ENCODE results near the gene ITPA. TPM values are rescaled to one million over a fixed set of nuclear protein-coding genes. Genes with fewer than 3 reads are reported as not detected.

ITPA gene
- total RNA-seq, 2 donors from 2014 or later: 45.0 to 85.6 TPM

DNA sequence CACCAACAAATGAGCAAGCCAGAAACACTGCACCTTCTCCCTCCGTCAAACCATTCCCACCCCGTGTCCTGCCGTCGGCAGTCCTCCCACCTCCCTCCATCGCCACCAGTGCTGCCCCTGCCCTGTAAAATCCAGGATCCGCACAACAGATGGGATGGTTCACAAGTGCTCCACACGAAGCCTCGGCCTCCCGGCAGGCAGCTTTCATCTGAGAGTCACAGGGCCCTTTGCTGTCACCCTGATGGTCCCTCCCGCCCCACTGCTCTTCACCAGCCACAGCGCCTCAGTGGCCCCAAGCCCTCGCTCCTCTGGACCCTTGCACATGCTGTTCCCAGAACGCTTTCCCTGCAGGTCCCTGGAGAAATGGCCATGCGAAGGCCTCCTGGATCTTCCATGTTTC lies 17.6 kb downstream of the ITPA start:
- no peak for ATAC-seq (replicated peaks)
- Mint-ChIP-seq H3K4me1 (no peaks in the 10 kb centered on the region), H3K9me3 (no peaks in the 10 kb centered on the region), H3K36me3 (ENCODE audit: low read depth) (peaks cover 17% of the 10 kb centered on the region), H3K27me3 (no peaks in the 10 kb centered on the region), H3K4me3 (no peak overlapping the region), H3K27ac (no peak overlapping the region)

DNA sequence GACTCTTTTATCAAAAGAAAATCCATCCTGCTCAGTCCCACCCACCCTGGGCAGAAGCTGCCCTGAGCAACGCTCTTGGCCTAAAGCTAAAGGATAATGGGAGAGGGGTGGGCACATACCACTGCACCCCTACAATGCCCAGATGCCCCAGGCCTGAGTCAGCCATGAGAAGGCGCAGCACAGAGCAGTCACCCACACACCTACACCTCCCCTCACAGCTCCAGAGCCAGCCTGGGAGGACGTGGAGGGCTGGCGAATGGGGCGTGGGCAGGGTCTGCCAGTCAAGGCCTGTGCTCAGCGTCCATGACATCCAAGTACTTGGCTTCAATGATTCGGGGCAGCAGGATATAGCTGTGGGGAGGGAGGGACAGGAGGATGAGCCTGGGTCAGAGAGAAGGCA lies 18.2 kb downstream of the ITPA start:
- no peak overlapping the region for H3K4me3 Mint-ChIP-seq
- H3K9me3 Mint-ChIP-seq: no peaks in the 10 kb centered on the region
- H3K36me3 Mint-ChIP-seq (ENCODE audit: low read depth): peaks cover 11% of the 10 kb centered on the region
- no peaks in the 10 kb centered on the region for H3K4me1 Mint-ChIP-seq
- ATAC-seq (replicated peaks): no peak
- no peak overlapping the region for H3K27ac Mint-ChIP-seq
- H3K27me3 Mint-ChIP-seq: no peaks in the 10 kb centered on the region

DNA sequence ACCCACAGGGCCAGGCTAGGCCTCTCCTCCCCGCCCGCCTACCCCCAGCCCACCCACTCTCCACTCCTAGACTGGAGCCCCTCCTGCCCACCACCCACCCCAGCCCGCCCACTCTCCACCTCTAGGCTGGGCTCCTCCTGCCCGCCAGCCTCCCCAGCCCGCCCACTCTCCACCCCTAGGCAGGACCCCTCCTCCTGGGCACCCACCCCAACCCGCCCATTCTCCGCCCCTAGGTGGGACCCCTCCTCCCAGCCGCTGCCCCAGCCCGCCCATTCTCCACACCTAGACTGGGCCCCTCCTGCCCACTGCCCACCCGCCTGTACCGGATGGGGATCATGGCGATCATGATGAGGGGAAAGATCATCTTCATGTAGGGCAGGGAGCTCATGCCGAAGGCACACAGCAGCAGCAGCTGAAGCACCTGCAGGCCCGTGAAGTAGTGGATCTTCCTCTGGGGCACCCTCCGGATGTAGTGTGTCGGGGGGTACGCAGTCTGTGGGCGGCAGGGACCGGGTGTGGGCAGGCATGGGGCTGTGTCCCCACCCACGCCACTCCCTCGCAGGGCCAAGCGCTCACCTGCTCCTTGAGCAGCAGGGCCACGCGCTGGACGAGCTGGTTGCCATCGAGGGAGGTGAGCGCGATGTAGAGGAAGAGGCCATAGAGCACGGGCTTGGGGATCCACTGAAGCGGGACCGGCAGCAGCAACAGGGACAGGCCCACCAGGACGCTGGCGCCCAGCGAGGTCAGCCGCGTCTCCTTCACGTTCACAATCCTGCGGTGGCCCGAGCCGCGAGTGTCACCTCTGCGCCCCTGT lies 18.8 kb downstream of the ITPA start:
- H3K36me3 Mint-ChIP-seq (ENCODE audit: low read depth): peaks cover 5% of the 10 kb centered on the region
- H3K27me3 Mint-ChIP-seq: no peaks in the 10 kb centered on the region
- no peak overlapping the region for H3K4me3 Mint-ChIP-seq
- no peak for ATAC-seq (replicated peaks)
- no peaks in the 10 kb centered on the region for H3K4me1 Mint-ChIP-seq
- H3K9me3 Mint-ChIP-seq: no peaks in the 10 kb centered on the region
- no peak overlapping the region for H3K27ac Mint-ChIP-seq

DNA sequence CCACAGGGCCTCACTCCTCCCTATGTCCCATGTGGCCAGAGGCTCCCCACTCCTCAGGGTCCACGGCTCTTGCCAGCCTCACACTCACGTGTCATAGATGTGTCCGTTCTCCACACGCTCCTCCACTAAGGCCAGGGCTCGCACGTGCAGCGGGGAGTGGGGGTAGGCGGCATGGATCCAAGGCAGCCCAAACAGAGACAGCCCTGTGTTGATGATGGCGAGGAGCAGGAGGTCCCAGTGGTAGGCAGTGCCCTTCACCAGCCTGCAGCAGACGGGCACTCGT lies 19.4 kb downstream of the ITPA start:
- Mint-ChIP-seq H3K9me3 (no peaks in the 10 kb centered on the region), H3K4me1 (no peaks in the 10 kb centered on the region), H3K27me3 (no peaks in the 10 kb centered on the region), H3K27ac (no peak overlapping the region), H3K36me3 (ENCODE audit: low read depth) (no peaks in the 10 kb centered on the region), H3K4me3 (no peak overlapping the region)
- ATAC-seq (replicated peaks): no peak

DNA sequence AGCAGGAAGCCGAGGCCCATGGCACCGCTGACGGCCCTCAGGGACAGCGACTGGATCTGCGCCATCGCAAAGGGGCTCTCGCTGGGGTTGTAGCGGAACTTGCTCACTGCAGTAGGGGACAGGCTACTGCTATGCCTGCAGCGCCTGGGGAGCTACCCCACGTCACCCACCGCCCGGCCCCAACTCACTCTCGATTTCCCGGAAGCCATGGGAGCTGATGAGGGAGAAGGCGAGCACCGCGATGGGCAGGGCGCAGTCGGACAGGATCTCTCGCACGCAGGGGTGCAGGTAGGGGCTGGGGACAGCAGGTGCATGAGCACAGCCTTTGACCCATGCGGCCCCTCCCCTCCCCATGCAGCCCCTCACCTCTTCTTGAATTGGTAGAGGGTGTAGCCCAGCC lies 19.9 kb downstream of the ITPA start:
- H3K4me1 Mint-ChIP-seq: no peaks in the 10 kb centered on the region
- H3K4me3 Mint-ChIP-seq: no peak overlapping the region
- no peaks in the 10 kb centered on the region for H3K36me3 Mint-ChIP-seq (ENCODE audit: low read depth)
- ATAC-seq (replicated peaks): no peak
- no peak overlapping the region for H3K27ac Mint-ChIP-seq
- H3K9me3 Mint-ChIP-seq: no peaks in the 10 kb centered on the region
- no peaks in the 10 kb centered on the region for H3K27me3 Mint-ChIP-seq

DNA sequence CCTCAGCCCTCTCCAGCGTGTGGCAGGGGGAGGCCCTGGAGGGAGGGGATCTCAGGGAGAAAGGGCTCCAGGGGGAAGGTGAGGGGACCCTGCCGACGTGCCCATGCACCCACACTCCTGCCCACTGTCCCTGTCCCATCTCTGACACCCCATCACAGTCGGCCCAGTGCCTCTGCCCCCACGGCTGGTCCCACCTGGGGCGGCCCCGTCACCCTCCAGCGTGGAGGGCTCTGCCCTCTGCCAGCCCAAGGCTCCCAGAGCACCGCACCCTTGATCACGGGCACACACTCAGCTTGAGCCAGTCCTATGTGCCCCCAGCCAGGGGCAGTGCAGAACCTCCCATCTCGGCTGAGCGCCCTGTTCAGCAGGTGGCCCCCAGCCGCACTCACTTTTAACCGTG lies 20.5 kb downstream of the ITPA start:
- H3K27ac Mint-ChIP-seq: no peak overlapping the region
- no peaks in the 10 kb centered on the region for H3K27me3 Mint-ChIP-seq
- H3K4me1 Mint-ChIP-seq: no peaks in the 10 kb centered on the region
- H3K4me3 Mint-ChIP-seq: no peak overlapping the region
- no peaks in the 10 kb centered on the region for H3K36me3 Mint-ChIP-seq (ENCODE audit: low read depth)
- ATAC-seq (replicated peaks): no peak
- no peaks in the 10 kb centered on the region for H3K9me3 Mint-ChIP-seq

DNA sequence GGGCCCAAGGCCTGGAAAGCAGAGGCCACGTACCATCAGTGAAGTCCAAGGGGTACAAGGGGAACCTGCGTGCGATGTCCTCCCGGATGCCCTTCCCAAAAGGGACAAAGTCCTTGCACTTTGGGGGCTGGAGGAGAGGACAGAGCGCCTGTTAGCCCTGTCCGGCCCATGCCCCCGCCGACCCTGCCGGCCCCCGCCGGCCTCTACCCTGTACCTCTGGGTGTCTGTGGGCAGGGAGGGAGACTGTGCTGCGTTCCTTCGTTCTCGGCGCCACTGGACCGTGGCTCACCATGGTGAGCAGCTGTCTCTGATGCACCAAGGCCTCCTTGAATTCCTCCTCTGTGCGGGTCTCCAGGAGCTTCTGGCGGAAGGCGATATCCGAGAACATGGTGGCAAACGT lies 21.8 kb downstream of the ITPA start:
- no peak for ATAC-seq (replicated peaks)
- no peaks in the 10 kb centered on the region for H3K36me3 Mint-ChIP-seq (ENCODE audit: low read depth)
- no peaks in the 10 kb centered on the region for H3K4me1 Mint-ChIP-seq
- no peaks in the 10 kb centered on the region for H3K9me3 Mint-ChIP-seq
- H3K4me3 Mint-ChIP-seq: no peak overlapping the region
- H3K27me3 Mint-ChIP-seq: peaks cover 6% of the 10 kb centered on the region
- no peak overlapping the region for H3K27ac Mint-ChIP-seq

DNA sequence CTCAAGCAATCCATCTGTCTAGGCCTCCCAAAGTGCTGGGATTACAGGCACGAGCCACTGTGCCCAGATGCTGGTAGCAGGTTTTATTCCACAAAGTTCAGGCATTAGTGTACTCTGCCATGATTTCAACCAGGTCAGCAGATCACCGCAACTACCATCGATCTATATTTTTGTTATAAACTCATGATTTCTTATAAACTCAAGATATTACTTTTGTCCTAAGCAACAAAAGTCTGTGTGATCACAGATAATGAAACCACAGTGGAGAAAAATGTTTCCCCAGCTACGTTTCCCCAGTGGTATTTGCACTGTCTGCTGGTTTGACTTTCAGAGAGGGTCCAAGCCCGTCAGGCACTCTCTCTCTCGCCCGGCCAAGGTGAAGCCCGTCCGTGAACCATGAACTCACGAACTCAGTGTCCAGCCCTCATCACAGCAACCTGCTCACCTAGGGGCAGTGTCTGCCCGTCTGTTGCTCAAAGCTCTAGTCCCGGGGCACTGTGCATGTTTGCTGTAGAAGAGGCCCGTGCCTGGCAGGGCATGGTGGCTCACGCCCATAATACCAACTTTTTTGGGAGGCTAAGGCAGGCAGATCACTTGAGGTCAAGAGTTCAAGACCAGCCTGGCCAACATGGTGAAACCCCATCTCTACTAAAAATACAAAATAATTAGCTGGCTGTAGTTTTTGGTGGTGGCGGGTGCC lies 22.7 kb downstream of the ITPA start:
- H3K4me3 Mint-ChIP-seq: no peak overlapping the region
- H3K27ac Mint-ChIP-seq: no peak overlapping the region
- H3K4me1 Mint-ChIP-seq: no peaks in the 10 kb centered on the region
- H3K27me3 Mint-ChIP-seq: peaks cover 14% of the 10 kb centered on the region
- ATAC-seq (replicated peaks): no peak
- H3K9me3 Mint-ChIP-seq: no peaks in the 10 kb centered on the region
- no peaks in the 10 kb centered on the region for H3K36me3 Mint-ChIP-seq (ENCODE audit: low read depth)

DNA sequence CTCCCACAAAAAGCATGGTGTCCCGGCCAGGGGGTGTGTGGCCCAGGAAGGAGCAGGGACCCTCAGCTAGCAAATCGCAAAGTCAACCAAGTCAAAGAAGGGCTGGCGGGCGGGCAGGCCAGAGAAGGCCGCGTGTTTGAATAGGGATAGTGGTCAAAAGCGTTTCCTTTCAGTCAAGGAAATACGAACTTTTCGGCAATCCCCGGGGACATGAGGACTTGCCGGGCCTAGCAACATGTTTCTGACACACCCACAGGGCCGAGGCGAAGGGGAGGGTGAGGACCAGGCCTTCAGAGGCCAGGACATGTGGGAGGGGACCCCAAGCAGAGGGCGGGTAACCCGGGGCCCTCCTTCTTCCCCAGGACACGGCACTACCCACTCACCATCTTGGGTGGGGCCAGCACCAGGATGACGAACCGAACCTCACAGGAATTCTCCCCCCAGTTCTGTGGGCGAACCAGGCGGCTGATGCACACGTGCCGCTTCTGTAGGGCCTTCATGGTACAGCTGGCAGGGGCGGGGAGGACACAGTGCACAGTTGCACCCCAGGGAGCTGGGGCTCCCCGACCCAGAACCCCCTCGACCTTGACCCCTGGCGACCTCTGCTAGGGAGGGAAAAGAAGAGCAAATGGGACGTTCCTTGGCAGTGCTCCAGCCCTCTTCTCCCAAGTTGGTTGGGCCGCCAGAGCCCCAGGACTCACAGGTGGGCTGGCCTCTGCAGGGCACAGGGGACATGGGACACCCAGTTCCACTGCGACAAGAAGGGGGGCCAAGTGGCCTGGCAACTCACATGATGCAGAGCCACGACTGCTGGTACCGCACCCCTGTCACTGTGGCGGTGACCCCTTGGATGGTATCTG lies 24.1 kb downstream of the ITPA start:
- Mint-ChIP-seq H3K27ac (no peak overlapping the region), H3K27me3 (peaks cover 17% of the 10 kb centered on the region), H3K36me3 (ENCODE audit: low read depth) (no peaks in the 10 kb centered on the region), H3K9me3 (no peaks in the 10 kb centered on the region), H3K4me3 (no peak overlapping the region), H3K4me1 (no peaks in the 10 kb centered on the region)
- ATAC-seq (replicated peaks): no peak

DNA sequence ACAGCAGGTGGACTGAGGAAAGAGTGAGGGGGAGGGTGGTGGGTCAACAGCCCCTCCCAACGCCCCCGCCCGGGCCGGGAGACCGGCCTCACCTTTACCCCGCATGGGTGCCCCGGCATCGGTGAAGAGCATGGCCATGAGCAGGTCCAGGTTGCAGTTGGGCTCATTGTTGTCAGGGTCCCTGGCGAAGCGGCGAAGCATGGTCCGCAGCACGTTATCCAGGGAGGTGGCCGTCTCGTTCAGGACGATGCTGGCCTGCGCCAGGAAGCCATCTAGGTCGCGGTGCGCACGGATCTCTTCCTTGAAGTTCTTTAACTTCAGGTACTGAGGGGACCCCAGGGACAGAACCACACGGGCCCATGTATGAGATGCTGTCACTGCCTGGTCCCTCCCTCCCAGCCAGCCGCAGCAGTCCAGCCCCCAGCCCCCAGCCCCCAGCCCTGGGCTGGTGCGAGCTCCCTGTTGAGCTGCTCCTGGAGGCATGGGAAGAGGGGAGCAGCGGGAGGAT lies 24.7 kb downstream of the ITPA start:
- Mint-ChIP-seq H3K4me3 (no peak overlapping the region), H3K36me3 (ENCODE audit: low read depth) (no peaks in the 10 kb centered on the region), H3K27ac (no peak overlapping the region), H3K4me1 (no peaks in the 10 kb centered on the region), H3K9me3 (no peaks in the 10 kb centered on the region), H3K27me3 (peaks cover 17% of the 10 kb centered on the region)
- no peak for ATAC-seq (replicated peaks)

DNA sequence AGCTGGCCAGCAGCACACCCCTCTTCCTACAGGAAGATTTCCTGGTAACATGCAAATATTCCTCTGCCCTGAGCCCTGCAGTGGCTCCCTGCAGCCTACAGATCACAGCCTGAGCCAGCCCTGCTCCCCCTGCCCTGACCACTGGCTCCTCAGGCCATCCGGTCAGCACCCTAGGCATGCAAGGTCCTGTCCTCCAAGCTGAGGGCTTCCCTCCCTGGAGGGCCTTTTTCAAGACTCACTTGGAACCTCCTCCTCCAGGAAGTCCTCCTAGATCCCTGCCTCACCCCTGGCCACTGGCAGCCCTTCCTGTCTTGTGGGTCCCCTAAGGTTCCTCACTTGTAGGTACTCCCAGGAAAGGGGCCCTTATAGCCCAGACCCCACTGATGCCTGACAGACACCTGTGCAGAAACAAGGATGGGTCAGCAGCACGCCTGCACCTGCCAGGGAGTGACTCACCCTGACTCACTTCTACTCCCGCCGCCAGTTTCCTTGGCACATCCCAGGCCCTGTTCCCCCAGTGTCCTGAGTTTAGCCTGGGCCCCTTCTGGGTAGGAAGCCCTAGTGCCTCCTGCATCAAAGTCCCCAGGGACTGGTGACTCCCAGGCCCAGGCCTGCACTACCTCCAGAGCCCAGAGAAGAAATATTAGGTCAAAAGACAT lies 26.5 kb downstream of the ITPA start:
- Mint-ChIP-seq H3K9me3 (no peaks in the 10 kb centered on the region), H3K4me3 (no peak overlapping the region), H3K27ac (no peak overlapping the region), H3K36me3 (ENCODE audit: low read depth) (no peaks in the 10 kb centered on the region), H3K4me1 (no peaks in the 10 kb centered on the region), H3K27me3 (peaks cover 26% of the 10 kb centered on the region)
- no peak for ATAC-seq (replicated peaks)

DNA sequence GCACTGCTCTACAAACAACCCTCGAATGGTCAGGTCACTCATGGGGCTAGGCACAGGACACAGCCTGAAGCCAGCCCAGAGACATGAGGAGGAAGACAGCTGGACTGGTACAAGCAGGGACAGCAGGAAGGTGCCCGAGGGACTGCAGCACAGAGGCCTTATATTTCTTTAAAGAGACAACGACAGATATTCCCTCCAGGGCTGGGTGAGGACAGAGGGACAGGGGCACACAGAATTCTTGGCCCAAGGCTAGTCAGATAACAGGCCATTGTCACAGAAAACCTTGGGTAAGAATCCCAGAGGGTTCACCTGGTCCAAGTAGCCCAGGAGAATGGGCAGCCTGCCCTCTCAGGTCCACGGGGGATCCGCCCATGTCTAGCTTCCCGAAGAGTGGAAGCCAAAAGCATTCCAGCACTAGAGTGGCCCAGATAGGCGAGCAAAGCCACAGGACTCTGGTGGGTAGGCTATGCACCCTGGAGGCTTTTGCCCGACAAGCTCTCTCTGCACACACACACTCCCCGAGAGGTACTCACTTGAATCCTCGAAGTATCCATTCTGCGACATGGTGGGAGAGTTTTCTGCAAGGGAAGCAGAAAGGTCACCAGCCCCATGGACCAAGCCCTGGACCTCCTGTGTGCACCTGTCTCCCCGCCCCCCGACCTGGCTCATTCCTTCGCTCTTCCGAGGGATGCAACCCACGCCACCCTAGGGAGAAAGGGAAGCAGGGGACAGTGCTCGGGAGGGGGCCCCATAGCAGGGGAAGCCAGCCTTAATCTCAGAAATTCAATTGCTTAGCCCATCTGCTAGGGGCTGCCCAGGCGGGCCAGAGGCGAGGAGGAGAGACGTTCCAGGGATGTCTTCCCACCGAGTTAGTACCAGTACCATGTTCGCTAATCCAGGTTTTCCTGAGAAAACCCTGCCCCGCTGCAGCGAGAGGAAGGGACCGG lies 28.0 kb downstream of the ITPA start:
- Mint-ChIP-seq H3K9me3 (no peaks in the 10 kb centered on the region), H3K27ac (no peak overlapping the region), H3K27me3 (peaks cover 33% of the 10 kb centered on the region), H3K36me3 (ENCODE audit: low read depth) (no peaks in the 10 kb centered on the region), H3K4me1 (no peaks in the 10 kb centered on the region), H3K4me3 (peak overlapping the region; percentile 55)
- no peak for ATAC-seq (replicated peaks)

DNA sequence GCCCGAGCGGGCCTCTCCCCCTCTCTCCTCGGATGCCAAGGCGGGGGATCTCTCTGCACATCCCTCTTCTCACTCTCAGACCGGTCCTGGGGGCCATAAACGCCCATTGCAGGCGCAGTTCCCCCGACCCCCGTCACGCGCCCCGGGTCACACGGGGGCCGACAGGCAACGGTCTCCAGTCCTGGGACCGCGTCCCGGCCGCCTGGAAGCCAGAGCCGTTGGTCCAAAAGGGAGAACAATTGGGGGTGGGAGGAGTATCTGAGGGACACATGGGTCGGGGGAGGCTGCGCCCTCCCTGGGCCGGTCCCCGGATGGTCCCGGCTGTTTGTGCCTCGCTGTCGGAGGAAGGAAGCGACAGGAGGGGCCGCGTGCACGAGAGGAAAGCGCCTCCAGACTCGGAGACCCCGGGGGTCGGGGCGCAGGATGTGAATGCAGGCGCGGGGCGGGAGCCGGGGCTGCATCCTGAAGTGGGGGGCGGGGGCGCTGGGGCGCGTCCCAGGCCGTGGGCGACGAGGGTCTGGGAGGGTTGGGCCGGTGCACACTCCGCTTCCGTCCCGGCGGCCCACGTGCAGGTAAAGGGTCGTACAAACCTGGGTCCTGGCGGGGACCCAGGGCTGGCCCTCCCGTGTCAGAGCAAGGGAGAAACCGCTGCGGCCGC lies 28.8 kb downstream of the ITPA start:
- Mint-ChIP-seq H3K27ac (no peak overlapping the region), H3K4me3 (peak overlapping the region; percentile 55), H3K27me3 (peaks cover 33% of the 10 kb centered on the region), H3K36me3 (ENCODE audit: low read depth) (no peaks in the 10 kb centered on the region), H3K4me1 (no peaks in the 10 kb centered on the region), H3K9me3 (no peaks in the 10 kb centered on the region)
- ATAC-seq (replicated peaks): no peak

Measured in activated T-helper 17 cell treated with anti-CD3 and anti-CD28 coated beads, Interleukin-2, amount 50 U/mL, for 72 hours (primary cell).